Activated naive CD8-positive, alpha-beta T cell treated with anti-CD3 and anti-CD28 coated beads, Interleukin-2, amount 10 ng/mL, durations not matched to agents 7 days and 5 days (primary cell): ENCODE results near the gene SLC16A10. TPM values are rescaled to one million over a fixed set of nuclear protein-coding genes. Genes with fewer than 3 reads are reported as not detected.
"Not testable (repeated sequence)": the region's sequence is repeated elsewhere in the genome, so short reads cannot be mapped to it uniquely, and the experiment has no call there.

Experiments
- ATAC-seq: fragments of 150-1000 bp; cut with Tn5 transposase; one replicate; pipeline ENCODE4 v1.10.0; 2021; ENCODE audit warnings: low read depth, moderate library complexity
- POLR2A ChIA-PET: fragments of 350-600 bp; sonication (Branson Sonifier 250); formaldehyde crosslinking; loops from one replicate; lab custom pipeline; 2021; ENCODE audit warnings: antibody characterized with exemption; lab: Charles Lee
- DNase-seq: peaks from one replicate; pipeline ENCODE4 v3.0.0; 2021
- H3K27ac Mint-ChIP-seq: one replicate; pipeline ENCODE4 v1.8.0; 2022; ENCODE audit warnings: mild to moderate bottlenecking, mixed read lengths
- H3K27me3 Mint-ChIP-seq: one replicate; pipeline ENCODE4 v1.8.0; 2022; ENCODE audit warnings: mild to moderate bottlenecking, moderate library complexity, mixed read lengths
- H3K36me3 Mint-ChIP-seq: one replicate; pipeline ENCODE4 v1.8.0; 2021; ENCODE audit warnings: mild to moderate bottlenecking, mixed read lengths
- H3K4me1 Mint-ChIP-seq: one replicate; pipeline ENCODE4 v1.8.0; 2021; ENCODE audit warnings: mixed read lengths
- H3K4me3 Mint-ChIP-seq: one replicate; pipeline ENCODE4 v1.8.0; 2022; ENCODE audit warnings: mild to moderate bottlenecking, moderate library complexity, mixed read lengths
- H3K9me3 Mint-ChIP-seq: one replicate; pipeline ENCODE4 v1.8.0; 2021; ENCODE audit warnings: mixed read lengths
- total RNA-seq, 2 experiments: library from RNA; stranded (reverse); gene quantifications; one replicate each; pipeline ENCODE4 v1.2.3, GENCODE V29; 2021

The SLC16A10 gene, protein sequence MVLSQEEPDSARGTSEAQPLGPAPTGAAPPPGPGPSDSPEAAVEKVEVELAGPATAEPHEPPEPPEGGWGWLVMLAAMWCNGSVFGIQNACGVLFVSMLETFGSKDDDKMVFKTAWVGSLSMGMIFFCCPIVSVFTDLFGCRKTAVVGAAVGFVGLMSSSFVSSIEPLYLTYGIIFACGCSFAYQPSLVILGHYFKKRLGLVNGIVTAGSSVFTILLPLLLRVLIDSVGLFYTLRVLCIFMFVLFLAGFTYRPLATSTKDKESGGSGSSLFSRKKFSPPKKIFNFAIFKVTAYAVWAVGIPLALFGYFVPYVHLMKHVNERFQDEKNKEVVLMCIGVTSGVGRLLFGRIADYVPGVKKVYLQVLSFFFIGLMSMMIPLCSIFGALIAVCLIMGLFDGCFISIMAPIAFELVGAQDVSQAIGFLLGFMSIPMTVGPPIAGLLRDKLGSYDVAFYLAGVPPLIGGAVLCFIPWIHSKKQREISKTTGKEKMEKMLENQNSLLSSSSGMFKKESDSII
- 1 to 10 TPM; 6.8 to 7.1 TPM for total RNA-seq

- H3K27ac Mint-ChIP-seq: peak within 1 kb of the TSS; percentile 80
- peak; percentile 94 for ATAC-seq
- peaks cover 2% of the 10 kb centered on the region for H3K27me3 Mint-ChIP-seq
- H3K36me3 Mint-ChIP-seq: no peaks in the 10 kb centered on the region
- H3K4me1 Mint-ChIP-seq: peaks cover 23% of the 10 kb centered on the region
- POLR2A ChIA-PET: interaction anchor here (0.7 to 1.4 kb wide), 3 partner anchors 35 to 129 kb away, joined by 3 read pairs; partner anchors contain the start of gene GTF3C6
- no peaks in the 10 kb centered on the region for H3K9me3 Mint-ChIP-seq
- peak within 1 kb of the TSS; percentile 94 for H3K4me3 Mint-ChIP-seq
- peak; percentile 89 for DNase-seq
These were observed at the start of gene SLC16A10 for GRCh38 chr6:111087106-111087835. SLC16A10 (plus strand) TSS chr6:111087503; CDS start chr6:111087753, 250 bp downstream.

DNA sequence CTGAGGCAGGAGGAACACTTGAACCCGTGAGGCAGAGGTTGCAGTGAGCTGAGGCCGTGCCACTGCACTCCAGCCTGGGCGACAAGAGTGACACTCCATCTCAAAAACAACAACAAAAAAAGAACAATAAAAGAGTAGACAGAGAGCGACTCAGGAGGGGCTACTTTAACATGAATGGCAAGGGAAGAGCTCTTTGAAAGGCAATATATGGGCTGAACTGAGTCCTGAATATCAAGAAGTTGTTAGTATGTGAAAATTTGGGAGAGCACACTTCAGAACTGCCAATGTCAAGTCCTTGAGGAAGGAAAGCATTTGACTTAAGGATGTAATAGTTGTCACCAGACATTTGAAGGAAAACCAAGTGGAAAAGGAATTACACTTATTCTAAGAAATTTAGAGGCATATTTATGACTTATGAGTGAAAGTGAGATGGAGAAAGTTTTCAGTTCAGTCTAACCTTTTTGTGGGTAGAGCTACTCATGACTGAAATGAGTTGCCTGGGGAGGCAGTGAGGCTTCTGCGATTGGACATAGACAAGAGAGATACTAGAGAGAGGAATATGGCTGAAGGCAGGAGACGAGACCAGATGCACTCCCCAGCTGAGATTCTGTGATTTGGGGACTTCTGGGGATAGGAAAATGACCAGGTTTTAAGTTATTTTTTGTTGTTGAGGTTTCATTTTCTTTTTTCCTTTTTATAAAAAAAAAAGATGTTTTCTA, 48.6 kb upstream of the SLC16A10 start:
- peaks cover 5% of the 10 kb centered on the region for H3K4me1 Mint-ChIP-seq
- no peak overlapping the region for H3K4me3 Mint-ChIP-seq
- no peak overlapping the region for H3K27ac Mint-ChIP-seq
- POLR2A ChIA-PET: no interaction called here
- ATAC-seq (no peak), DNase-seq (no peak)
- no peaks in the 10 kb centered on the region for H3K36me3 Mint-ChIP-seq
- H3K9me3 Mint-ChIP-seq: no peaks in the 10 kb centered on the region
- peaks cover 2% of the 10 kb centered on the region for H3K27me3 Mint-ChIP-seq

- no peak overlapping the region for H3K4me3 Mint-ChIP-seq
- ATAC-seq: no peak
- H3K27ac Mint-ChIP-seq: no peak overlapping the region
- H3K4me1 Mint-ChIP-seq: peaks cover 9% of the 10 kb centered on the region
- POLR2A ChIA-PET: no interaction called here
- DNase-seq: no peak
- H3K36me3 Mint-ChIP-seq: no peaks in the 10 kb centered on the region
- H3K27me3 Mint-ChIP-seq: peaks cover 2% of the 10 kb centered on the region
- H3K9me3 Mint-ChIP-seq: no peaks in the 10 kb centered on the region
These were observed 45.4 kb upstream of the SLC16A10 start for GRCh38 chr6:111041917-111042316.

GRCh38 chr6:111047244-111047643, 40.1 kb upstream of the SLC16A10 start:
- Mint-ChIP-seq H3K36me3 (no peaks in the 10 kb centered on the region), H3K9me3 (no peaks in the 10 kb centered on the region), H3K27ac (no peak overlapping the region), H3K4me1 (peaks cover 3% of the 10 kb centered on the region), H3K4me3 (no peak overlapping the region), H3K27me3 (peaks cover 8% of the 10 kb centered on the region)
- ATAC-seq: no peak
- no peak for DNase-seq
- POLR2A ChIA-PET: no interaction called here

DNA sequence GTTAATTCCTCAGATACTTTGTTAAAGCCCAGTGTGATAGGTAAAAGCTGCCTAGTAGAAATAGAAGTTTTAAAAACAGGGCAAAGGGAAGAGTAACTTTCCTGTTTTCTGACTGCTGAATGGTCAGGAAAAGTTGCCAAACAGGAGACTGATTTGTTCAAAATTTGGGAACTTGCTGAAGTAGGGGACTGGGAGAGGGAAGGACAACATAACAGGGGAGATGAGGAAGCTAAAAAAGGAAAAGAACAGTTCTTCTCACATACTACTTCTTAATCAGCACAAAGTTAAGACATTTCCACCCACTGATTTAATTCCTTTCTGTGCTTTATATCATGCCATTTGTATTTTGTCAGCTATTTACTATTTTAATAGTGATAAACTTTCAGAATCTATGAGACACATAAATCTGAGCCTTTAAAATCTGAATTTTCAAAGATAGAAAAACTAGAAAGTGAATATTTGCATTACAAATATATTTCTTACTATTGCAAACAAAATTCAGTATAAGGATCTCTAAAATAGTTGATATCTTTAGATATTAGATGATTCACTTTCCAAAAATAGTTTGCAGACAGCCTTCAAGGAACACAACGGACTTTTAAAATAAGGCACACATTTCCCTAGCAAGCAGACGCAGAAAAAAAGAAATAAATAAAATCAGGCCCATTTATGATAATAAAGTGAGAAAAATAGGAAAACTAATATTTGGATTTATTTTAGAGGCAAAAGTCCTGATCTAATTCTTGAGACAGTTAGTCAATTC, 36.9 kb upstream of the SLC16A10 start:
- Mint-ChIP-seq H3K4me1 (peaks cover 3% of the 10 kb centered on the region), H3K4me3 (no peak overlapping the region), H3K27ac (no peak overlapping the region), H3K27me3 (peaks cover 8% of the 10 kb centered on the region), H3K9me3 (no peaks in the 10 kb centered on the region), H3K36me3 (no peaks in the 10 kb centered on the region)
- DNase-seq (no peak), ATAC-seq (no peak)
- POLR2A ChIA-PET: no interaction called here

DNA sequence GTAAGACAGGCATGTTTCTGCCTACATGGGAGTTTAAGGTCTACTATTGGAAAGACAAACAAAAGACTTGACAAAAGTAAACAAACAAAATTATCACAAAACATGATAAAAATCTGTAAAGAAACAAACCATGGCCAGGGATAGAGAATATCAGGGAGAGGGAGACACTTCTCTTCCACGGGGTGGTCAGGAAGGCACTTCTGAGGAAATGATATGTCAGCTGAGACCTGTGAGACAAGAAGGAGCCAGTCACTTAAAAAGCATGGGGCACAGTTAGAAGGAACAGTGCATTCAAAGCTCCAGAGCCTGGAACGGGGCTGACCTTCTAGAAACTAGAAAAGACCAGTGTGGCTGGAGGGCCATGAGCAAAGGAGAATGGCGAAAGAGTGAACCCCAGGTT, 35.1 kb upstream of the SLC16A10 start:
- Mint-ChIP-seq H3K27me3 (peaks cover 8% of the 10 kb centered on the region), H3K4me3 (no peak overlapping the region), H3K9me3 (no peaks in the 10 kb centered on the region), H3K27ac (no peak overlapping the region), H3K36me3 (no peaks in the 10 kb centered on the region), H3K4me1 (no peaks in the 10 kb centered on the region)
- DNase-seq (no peak), ATAC-seq (no peak)
- POLR2A ChIA-PET: no interaction called here

- Mint-ChIP-seq H3K4me1 (peaks cover 3% of the 10 kb centered on the region), H3K4me3 (no peak overlapping the region), H3K9me3 (no peaks in the 10 kb centered on the region), H3K27me3 (peaks cover 12% of the 10 kb centered on the region), H3K36me3 (no peaks in the 10 kb centered on the region), H3K27ac (no peak overlapping the region)
- ATAC-seq (peak; percentile 65), DNase-seq (no peak)
- POLR2A ChIA-PET: no interaction called here
These were observed 30.1 kb upstream of the SLC16A10 start for GRCh38 chr6:111057074-111057752.

GRCh38 chr6:111061508-111061907, 25.8 kb upstream of the SLC16A10 start:
- Mint-ChIP-seq H3K27ac (no peak overlapping the region), H3K27me3 (peaks cover 15% of the 10 kb centered on the region), H3K36me3 (peaks cover 4% of the 10 kb centered on the region), H3K4me1 (peaks cover 5% of the 10 kb centered on the region), H3K4me3 (no peak overlapping the region), H3K9me3 (peaks cover 5% of the 10 kb centered on the region)
- no peak for ATAC-seq
- POLR2A ChIA-PET: no interaction called here
- DNase-seq: no peak

- H3K4me1 Mint-ChIP-seq, ATAC-seq, POLR2A ChIA-PET, DNase-seq, H3K4me3 Mint-ChIP-seq, H3K9me3 Mint-ChIP-seq, H3K36me3 Mint-ChIP-seq, H3K27ac Mint-ChIP-seq: not testable (repeated sequence)
- peaks cover 15% of the 10 kb centered on the region for H3K27me3 Mint-ChIP-seq
These were observed 25.3 kb upstream of the SLC16A10 start for GRCh38 chr6:111061985-111062384.

DNA sequence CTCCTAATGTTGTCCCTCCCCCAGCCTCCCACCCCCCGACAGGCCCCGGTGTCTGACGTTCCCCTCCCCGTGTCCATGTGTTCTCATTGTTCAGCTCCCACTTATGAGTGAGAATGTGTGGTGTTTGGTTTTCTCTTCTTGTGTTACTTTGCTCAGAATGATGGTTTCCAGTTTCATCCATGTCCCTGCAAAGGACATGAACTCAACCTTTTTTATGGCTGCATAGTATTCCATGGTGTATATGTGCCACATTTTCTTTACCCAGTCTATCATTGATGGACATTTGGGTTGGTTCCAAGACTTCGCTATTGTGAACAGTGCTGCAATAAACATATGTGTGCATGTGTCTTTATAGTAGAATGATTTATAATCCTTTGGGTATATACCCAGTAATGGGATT, 24.4 kb upstream of the SLC16A10 start:
- DNase-seq, H3K4me1 Mint-ChIP-seq, H3K36me3 Mint-ChIP-seq, H3K9me3 Mint-ChIP-seq, POLR2A ChIA-PET, H3K27ac Mint-ChIP-seq, H3K4me3 Mint-ChIP-seq, ATAC-seq: not testable (repeated sequence)
- peaks cover 15% of the 10 kb centered on the region for H3K27me3 Mint-ChIP-seq

DNA sequence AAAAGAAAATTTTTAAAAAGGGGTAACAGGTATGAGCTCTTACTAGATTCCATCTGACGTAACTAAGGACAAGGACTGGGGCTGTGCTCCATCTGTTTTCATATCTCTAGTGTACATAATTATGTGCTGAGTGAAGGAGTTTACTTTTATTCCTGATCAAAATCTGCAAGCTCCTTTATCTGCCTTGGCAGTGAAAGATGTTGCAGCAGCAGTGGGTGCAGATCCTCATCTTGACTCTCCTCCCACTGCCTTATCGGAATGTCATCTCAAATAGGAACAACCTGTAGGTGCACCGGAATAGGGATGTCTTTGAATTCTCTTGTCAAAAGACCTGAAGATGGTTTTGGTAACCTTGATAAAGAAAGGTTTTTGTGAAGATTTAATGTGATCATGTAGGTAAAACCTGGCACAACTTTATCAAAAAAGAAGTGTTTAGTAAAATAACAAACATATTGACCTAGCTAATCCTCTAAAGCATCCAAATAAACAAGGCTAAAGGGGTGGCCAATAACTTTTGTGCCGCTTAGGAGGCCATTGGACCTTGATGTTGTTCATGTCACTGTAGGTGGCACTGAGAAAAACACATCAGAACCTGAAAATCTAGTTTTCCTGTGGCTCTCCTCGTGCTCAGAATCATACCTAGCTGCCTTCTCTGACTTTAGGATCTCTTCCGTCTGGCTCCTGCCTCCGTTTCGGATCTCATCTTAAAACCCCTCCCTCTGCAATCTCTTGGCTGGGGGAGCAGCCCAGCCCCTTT, 19.0 kb upstream of the SLC16A10 start:
- POLR2A ChIA-PET: no interaction called here
- Mint-ChIP-seq H3K27ac (no peak overlapping the region), H3K4me1 (peaks cover 2% of the 10 kb centered on the region), H3K9me3 (peaks cover 1% of the 10 kb centered on the region), H3K36me3 (peaks cover 4% of the 10 kb centered on the region), H3K27me3 (peaks cover 19% of the 10 kb centered on the region), H3K4me3 (no peak overlapping the region)
- ATAC-seq (no peak), DNase-seq (no peak)

- Mint-ChIP-seq H3K4me1 (peaks cover 2% of the 10 kb centered on the region), H3K36me3 (no peaks in the 10 kb centered on the region), H3K27ac (no peak overlapping the region), H3K9me3 (no peaks in the 10 kb centered on the region), H3K4me3 (no peak overlapping the region), H3K27me3 (peaks cover 20% of the 10 kb centered on the region)
- ATAC-seq (no peak), DNase-seq (no peak)
- POLR2A ChIA-PET: no interaction called here
These were observed 18.5 kb upstream of the SLC16A10 start for GRCh38 chr6:111068866-111069234.
